Stimulated activated CD4-positive, alpha-beta T cell treated with anti-CD3 and anti-CD28 coated beads, Interleukin-15, amount 100 ng/mL, for 1 hour (primary cell): Measurements from ENCODE around the gene TMEM94.
A peak's percentile ranks its signal among the peaks of the same experiment; 100 is the strongest.
"Not testable (repeated sequence)": the region's sequence is repeated elsewhere in the genome, so short reads cannot be mapped to it uniquely, and the experiment has no call there.

Experiments
- DNase-seq, 2 donors: peaks; one replicate each; pipeline ENCODE4 v3.0.0-alpha.2; 2020; ENCODE audit warnings: low read depth in 1 of 2, low spot score in 1 of 2

TMEM94 gene

GRCh38 chr17:75445296-75445695, 11.1 kb upstream of the TMEM94 start:
- no peak for DNase-seq

- not testable (repeated sequence) for DNase-seq
Measured at GRCh38 chr17:75445896-75446295, 10.5 kb upstream of the TMEM94 start.

DNA sequence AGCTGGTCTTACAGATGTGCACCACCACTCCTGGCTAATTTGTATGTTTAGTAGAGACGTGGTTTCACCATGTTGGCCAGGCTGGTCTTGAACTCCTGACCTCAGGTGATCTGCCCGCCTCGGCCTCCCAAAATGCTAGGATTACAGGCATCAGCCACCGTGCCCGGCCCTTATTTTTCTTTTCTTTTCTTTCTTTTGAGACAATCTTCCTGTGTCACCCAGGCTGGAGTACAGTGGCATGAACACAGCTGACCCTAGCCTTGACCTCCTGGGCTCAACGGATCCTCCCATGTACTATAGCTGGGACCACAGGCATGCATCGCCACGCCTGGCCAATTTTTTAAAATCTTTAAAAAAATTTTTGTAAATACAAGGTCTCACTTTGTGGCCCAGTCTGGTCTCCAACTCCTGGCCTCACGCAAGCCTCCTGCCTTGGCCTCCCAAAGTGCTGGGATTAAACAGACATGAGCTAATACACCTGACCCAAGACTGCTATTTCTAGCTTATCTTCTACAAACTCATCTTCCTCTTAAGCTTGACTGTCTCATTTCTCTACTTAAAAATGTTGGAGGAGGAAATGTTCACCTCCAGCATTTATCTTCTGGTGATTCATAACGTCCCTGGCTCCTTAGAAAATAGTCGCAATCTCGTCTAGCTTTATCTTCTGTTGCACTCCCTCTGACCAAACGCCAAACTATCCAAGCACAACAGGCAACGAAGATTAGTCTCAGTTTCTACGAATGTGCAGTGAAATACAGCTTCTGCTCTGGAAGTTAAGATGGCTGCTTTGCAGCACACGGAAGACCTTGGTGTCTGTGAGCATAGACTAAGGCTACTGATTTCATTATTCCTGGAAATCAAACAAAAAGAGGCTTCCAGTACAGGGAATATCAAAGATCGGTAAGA, 8.2 kb upstream of the TMEM94 start:
- no peak for DNase-seq

DNA sequence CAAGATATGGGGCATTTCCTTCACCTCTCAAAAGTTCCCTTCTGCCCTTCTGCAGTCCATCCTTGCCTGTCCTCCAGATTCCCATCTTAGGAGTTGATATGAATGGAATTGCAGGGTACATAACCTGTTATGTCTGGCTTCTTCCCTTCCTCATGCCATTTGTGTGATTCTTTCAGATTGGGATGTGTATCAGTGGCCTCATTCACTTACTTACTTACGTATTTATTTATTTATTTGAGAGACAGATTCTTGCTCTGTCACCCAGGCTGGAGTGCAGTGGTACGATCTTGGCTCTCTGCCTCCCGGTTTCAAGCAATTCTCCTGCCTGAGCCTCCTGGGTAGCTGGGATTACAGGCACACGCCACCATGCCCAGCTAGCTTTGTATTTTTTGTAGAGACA, 6.2 kb upstream of the TMEM94 start:
- no peak for DNase-seq

GRCh38 chr17:75454193-75454592, 2.2 kb upstream of the TMEM94 start:
- DNase-seq: no peak

GRCh38 chr17:75454672-75455071, 1.8 kb upstream of the TMEM94 start:
- DNase-seq: not testable (repeated sequence)

GRCh38 chr17:75456039-75456416, 407 bp upstream of the TMEM94 start:
- no peak for DNase-seq

GRCh38 chr17:75457047-75457654, 716 bp downstream of the TMEM94 start:
- peak in 1 of 2 donors; percentile 2 for DNase-seq

DNA sequence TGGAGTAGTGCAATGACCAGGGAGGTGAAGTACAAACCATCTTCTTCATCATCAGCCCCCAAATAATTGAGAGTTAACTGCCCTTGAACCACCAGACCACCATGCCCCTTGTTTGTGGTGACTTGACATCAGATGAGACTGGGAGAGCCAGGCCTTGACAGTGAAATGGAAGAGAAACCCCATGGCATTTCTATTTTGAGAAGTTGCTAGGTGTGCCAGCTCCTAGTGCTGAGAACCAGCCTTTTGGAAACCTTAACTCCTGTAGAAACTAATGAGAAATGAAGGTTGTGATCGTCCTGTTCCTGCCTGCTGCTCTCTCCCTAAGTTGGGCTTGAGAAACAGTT, 2.8 kb downstream of the TMEM94 start:
- DNase-seq: no peak

DNA sequence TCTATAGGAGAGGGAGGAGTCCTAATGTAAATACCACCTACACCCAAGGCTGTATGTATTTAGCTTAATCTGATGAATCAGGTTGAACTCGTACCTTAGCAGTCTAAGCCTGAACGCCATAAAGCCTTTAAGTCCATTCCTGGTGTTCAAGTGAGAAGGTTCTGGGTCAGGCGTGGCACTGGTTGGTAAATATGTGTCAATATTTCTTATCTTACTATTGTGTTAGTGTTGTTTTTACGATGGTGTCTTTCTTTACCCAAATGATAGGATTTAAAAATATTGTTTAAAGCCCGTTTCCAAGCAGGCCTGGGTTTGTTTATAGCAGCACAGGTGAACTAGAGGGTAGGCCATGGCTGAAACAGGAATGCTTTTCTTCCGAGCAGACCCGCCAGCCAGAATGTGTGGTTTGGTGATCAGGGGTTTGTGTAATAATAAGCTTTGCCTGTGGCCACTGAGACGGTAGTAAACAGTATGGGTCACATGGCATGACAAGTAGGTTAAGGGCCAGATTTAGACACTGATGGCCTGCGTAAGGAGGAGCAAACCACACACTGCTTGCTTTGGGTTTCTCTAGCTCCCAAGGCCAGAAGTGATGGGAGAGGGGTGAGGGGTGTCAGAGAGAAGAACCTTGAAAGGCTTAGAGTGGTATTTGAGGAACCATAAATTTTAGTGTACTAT, 3.3 kb downstream of the TMEM94 start:
- DNase-seq: no peak

- DNase-seq: no peak
Measured at GRCh38 chr17:75460295-75460694, 3.9 kb downstream of the TMEM94 start.

GRCh38 chr17:75463603-75464002, 7.2 kb downstream of the TMEM94 start:
- no peak for DNase-seq

- no peak for DNase-seq
Measured at GRCh38 chr17:75465039-75465438, 8.6 kb downstream of the TMEM94 start.

DNA sequence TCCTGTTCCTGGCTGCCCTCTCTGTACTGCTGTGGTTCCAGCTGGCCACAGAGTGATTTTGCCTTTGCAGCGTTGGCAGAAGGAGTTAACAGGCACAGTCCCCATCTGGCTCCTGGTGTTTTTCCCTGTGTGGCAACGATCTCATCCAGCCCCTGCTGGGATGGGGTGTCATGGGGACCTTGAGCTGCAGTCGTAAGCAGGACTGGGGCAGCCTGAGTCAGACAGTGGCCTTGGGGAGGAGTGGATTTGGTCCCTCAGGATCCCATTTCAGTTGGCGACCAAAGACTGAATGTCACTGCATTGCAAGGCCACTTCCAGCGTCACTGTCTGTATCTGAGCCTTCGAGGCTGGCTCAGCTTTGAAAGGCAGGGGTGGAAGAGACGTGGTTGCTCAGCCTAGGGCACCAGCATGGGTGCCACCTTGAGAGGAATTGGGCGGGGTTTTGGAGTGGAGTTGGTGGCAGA, 11.9 kb downstream of the TMEM94 start:
- DNase-seq: no peak

GRCh38 chr17:75468779-75469373, 12.4 kb downstream of the TMEM94 start:
- DNase-seq: no peak

GRCh38 chr17:75471207-75471606, 14.8 kb downstream of the TMEM94 start:
- no peak for DNase-seq

GRCh38 chr17:75472119-75472518, 15.7 kb downstream of the TMEM94 start:
- DNase-seq: no peak

- DNase-seq: no peak
Measured at GRCh38 chr17:75473246-75473645, 16.8 kb downstream of the TMEM94 start.

DNA sequence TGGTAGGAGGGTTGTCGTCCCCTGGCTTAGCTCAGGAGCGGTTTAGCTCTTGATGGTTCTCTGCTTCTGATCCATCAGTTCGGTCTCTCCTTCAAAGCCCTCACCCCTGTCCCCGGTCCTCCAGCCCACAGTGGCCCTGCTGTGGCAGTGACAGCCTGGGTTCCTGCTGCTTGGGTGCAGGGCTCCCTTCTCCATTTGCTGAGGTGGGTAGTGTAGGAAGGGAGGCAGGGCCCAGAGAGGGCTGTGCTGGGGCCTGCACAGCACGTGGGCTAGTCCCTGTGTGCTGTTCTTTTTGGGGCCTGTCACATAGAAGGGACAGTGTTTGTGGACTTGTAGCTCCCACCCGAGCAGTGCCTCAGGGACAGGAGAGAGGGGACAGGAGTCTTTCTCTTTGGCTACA, 18.3 kb downstream of the TMEM94 start:
- no peak for DNase-seq

DNA sequence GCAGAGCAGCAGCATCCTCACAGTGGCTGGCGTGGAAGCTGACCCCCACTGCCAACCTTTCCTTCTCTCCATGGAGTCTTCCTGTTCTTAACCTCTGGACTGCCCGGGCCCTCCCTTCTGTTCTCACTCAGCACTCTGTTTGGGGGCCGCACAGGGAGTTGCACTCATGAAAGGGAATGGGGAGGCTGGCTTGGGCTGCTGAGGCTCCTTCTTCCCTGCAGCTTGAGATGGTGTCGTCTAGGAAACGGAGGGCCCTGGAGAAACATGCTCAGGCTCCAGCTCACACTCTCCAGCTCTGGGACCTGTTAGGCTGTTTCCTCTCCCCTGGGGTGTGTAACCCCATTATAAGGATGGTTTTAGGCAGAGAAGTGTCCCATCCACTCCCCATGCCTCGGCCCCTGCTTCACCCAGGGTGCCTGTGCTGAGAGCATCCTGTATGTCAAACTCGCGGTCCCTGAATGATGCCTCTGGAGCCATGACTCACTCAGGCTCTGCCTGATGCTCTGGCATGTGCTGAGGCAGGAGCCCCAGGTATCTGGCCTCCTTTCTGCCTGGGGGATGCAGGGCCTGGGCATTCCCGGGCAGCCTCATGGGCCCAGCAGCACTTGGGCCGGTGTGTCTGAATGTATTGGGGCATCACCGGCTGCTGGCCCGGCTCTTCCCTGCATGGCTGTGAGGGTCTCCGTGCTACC, 18.9 kb downstream of the TMEM94 start:
- no peak for DNase-seq

DNA sequence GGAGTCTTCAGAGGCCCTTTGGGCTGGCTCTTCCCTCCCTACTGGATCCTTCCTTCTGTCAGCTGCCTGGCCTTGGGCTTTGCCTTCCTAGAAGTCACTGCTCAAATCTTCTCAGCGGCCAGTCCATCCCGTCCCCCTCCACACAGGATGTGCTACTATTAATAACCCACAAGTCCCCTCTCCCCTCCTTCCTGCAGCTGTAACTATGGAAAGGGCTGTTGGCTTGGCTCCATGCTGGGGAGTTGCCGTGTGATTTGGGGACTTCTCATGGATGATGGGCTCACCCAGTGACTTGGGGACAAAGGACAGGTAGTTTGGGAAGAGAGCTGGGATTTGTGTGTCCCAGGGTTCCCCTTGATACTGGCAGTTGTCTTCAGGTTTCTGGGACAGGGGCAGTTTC, 19.4 kb downstream of the TMEM94 start:
- DNase-seq: no peak
